Panc1 (cell line): ENCODE measurements around the gene STXBP3. TPM values are rescaled to one million over a fixed set of nuclear protein-coding genes. Genes with fewer than 3 reads are reported as not detected.

Source experiments
- ATAC-seq: fragments of 200-7000 bp; cut with Tn5 transposase; 2 replicates; pipeline ENCODE4 v1.9.1; 2020; ENCODE audit warnings: mild to moderate bottlenecking, moderate library complexity
- BruUV-seq: library from RNA; stranded (reverse); fragments of 400-500 nt; replicated peaks from 2 replicates; lab custom pipeline; 2021; lab: Mats Ljungman, UMichigan
- CTCF ChIA-PET: fragments of 300-600 bp; sonication (Branson Sonifier 250); formaldehyde crosslinking; loops from one replicate; lab custom pipeline; 2022; ENCODE audit warnings: antibody characterized with exemption; lab: Charles Lee
- POLR2A ChIA-PET: fragments of 300-600 bp; sonication (Branson Sonifier 250); formaldehyde crosslinking; loops from one replicate; lab custom pipeline; 2022; ENCODE audit warnings: antibody characterized with exemption; lab: Charles Lee
- DNase-seq: peaks from one replicate; pipeline ENCODE4 v3.0.0-alpha.2; 2010; ENCODE audit warnings: low read depth, low spot score
- H3K27ac ChIP-seq: 2 replicates; pipeline ENCODE4 v1.5.1; 2011; ENCODE audit warnings: mild to moderate bottlenecking, low read length, inconsistent platforms
- H3K27me3 ChIP-seq: fragments of 200-500 bp; sonication (Bioruptor generic); 2 replicates; pipeline ENCODE4 v1.6.0; 2014; ENCODE audit warnings: low read length, inconsistent platforms; ENCODE audit not compliant: control insufficient read depth, insufficient read depth
- H3K36me3 ChIP-seq: fragments of 200-500 bp; sonication (Bioruptor generic); 2 replicates; pipeline ENCODE4 v1.5.1; 2014; ENCODE audit warnings: inconsistent platforms, mild to moderate bottlenecking, low read length, moderate library complexity; ENCODE audit not compliant: control insufficient read depth, insufficient read depth
- H3K4me1 ChIP-seq: 2 replicates; pipeline ENCODE4 v1.5.1; 2011; ENCODE audit warnings: inconsistent platforms, mild to moderate bottlenecking, low read length, moderate library complexity; ENCODE audit not compliant: control insufficient read depth, insufficient read depth
- H3K4me3 ChIP-seq, 2 experiments: 2 replicates each; pipeline ENCODE4 v1.5.1; 2011 to 2012; ENCODE audit warnings: low read depth in 2 of 2, low read length in 2 of 2, mild to moderate bottlenecking in 2 of 2, inconsistent platforms in 1 of 2, moderate library complexity in 1 of 2
- H3K9me3 ChIP-seq: fragments of 200-500 bp; sonication (Bioruptor generic); 2 replicates; pipeline ENCODE4 v1.5.1; 2014; ENCODE audit warnings: low read depth, mild to moderate bottlenecking, inconsistent platforms, low read length, moderate library complexity; ENCODE audit not compliant: control insufficient read depth, insufficient read depth
- CTCF ChIP-seq: fragments of 450-650 bp; IDR thresholded peaks from 2 replicates; pipeline ENCODE4 v1.5.1; 2017; ENCODE audit warnings: mild to moderate bottlenecking
- POLR2AphosphoS5 ChIP-seq: IDR thresholded peaks from 2 replicates; pipeline ENCODE4 v1.6.1; 2012; ENCODE audit warnings: mild to moderate bottlenecking, low read depth, low read length, moderate library complexity
- REST ChIP-seq, 2 experiments: IDR thresholded peaks; 2 replicates each; pipeline ENCODE4 v1.6.1; 2011 to 2012; ENCODE audit warnings: low read depth in 2 of 2, control low read depth in 1 of 2, low read length in 1 of 2, mild to moderate bottlenecking in 1 of 2, moderate library complexity in 1 of 2; ENCODE audit not compliant: insufficient read depth in 1 of 2
- SIN3A ChIP-seq: IDR thresholded peaks from 2 replicates; pipeline ENCODE4 v1.6.1; 2012; ENCODE audit warnings: low read depth, mild to moderate bottlenecking, low read length, moderate library complexity, borderline replicate concordance; ENCODE audit not compliant: insufficient read depth
- TCF7L2 ChIP-seq: IDR thresholded peaks from 2 replicates; pipeline ENCODE4 v1.6.1; 2011; ENCODE audit warnings: mild to moderate bottlenecking, low read depth, low read length, inconsistent platforms
- in situ Hi-C: cut with HindIII; loops from 2 replicates; pipeline ENCODE4 v1.10.0; 2016; ENCODE audit warnings: low sequenced_read_pairs, low pct_unique_long_range_greater_than_20kb
- intact Hi-C: fragments of 100-400 bp; cut with micrococcal nuclease; formaldehyde crosslinking; loops from one replicate; pipeline ENCODE4 v1.10.0; 2022; ENCODE audit not compliant: unreplicated experiment
- total RNA-seq: library from RNA; stranded (reverse); gene quantifications from one replicate; pipeline ENCODE4 v1.2.1, GENCODE V29; 2021; ENCODE audit not compliant: unreplicated experiment

STXBP3 gene
- total RNA-seq, 1 experiment from 2014 or later: 27.7 TPM

- POLR2A ChIA-PET: no interaction called here
Measured at GRCh38 chr1:108699375-108700332, 46.8 kb upstream of the STXBP3 start.

More at GRCh38 chr1:108699375-108700332, 46.8 kb upstream of the STXBP3 start:
- Histone ChIP-seq H3K4me3 (no peak overlapping the region), H3K36me3 (peaks cover 58% of the 10 kb centered on the region), H3K27ac (no peak overlapping the region), H3K27me3 (no peaks in the 10 kb centered on the region), H3K9me3 (no peaks in the 10 kb centered on the region), H3K4me1 (no peaks in the 10 kb centered on the region; the same call in 1 of the 2 replicates)
- ATAC-seq: no peak
- intact Hi-C loops: no loop called here
- in situ Hi-C loops: no loop called here
- TF ChIP-seq SIN3A (no peak), TCF7L2 (no peak), REST (IDR thresholded peaks at IDR 0.05; ENCODE audit: insufficient read depth in 1 of 2, low read depth in 2 of 2, low read length in 1 of 2) (no peak), POLR2AphosphoS5 (no peak), CTCF (no peak)
- no peak for DNase-seq
- CTCF ChIA-PET: no interaction called here
- BruUV-seq: TSS peak; percentile 77
